ENCODE measurements around the gene FANCC.

The FANCC gene

DNA sequence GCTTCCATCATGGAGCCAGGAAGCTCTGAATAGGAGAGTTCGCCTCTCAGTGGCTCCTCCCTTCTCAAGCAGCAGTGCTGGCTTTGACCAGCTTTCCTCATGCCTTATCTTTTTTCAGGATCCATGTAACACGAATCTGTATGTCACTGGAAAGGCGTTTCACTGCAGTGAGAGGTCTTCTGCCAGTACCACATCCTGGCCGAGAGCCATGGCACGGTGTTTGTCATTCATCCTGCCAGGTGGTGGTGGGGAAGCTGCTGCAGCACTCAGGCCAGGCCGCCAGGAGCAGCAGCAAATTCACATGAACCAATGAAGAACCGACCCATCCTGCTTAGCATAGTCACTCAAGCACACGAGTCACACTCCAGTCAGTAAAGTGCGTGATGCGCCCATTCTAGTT is 179.0 kb downstream of the FANCC start:
- DNase-seq = peak; percentile 33

DNA sequence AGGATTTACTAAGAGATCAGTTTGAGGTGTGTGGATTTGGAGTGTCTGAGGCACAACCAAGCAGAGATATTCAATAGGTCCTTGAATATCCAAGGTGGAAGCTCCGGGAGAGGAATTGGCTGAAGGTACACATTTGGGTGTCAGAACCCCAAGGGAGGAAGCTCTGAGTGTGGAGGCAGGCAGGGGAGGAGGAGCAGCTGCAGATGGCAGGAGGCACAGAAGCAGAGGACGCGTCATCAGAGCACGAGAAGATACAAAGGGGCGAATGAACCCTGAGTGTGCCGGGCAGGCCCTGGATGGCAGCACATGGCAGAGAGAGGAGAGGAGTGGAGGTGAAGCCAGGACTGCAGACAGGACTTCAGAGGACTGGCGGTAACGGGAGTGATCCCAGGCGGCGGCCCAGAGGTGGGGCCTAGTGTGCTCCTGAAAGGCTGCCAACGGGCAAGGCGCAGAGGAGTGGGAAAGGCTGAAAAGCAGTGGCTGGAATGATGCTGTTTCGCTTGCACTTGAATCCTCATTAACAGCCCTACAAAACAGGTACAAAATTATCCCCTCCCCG is 179.8 kb downstream of the FANCC start:
- no peak for DNase-seq

DNA sequence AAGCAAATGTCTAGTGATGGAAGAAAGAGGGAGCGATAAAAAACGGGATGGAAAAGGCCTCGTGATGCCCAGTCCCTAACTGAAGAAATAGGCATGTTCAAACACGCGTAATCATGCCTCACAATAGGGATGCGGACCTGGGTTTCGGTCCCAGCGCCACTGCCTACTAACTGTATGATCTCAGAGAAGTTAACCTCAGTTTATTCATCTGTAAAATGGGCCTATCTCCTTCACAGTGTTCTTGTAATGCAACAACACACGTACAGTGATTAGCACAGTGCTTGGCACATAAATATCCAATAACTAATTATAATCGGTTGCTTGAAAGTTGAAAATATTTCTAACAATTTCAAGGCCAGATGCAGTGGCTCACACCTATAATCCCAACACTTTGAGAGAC is 181.8 kb downstream of the FANCC start:
- DNase-seq = no peak

DNA sequence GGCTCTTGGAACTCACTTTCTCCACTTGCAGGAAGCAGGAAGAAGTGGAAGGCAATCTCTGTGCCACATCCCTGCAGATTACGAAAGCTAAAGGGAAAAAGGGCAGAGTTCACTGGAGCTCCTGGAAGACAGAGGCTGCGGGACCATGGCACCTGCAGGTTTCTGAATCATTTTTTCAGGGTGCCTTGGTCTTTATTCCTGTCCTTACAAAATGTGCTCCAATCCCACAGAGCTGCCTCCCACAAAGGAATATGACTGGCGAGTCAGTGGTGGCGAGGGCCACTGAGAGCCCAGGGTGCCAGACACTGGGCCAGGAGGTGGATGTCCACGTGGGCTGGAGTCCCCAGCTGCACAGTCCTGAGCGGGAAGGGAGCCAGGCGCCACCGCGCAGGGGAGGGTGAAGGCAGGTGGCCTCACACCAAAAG is 183.0 kb downstream of the FANCC start:
- DNase-seq = no peak

DNA sequence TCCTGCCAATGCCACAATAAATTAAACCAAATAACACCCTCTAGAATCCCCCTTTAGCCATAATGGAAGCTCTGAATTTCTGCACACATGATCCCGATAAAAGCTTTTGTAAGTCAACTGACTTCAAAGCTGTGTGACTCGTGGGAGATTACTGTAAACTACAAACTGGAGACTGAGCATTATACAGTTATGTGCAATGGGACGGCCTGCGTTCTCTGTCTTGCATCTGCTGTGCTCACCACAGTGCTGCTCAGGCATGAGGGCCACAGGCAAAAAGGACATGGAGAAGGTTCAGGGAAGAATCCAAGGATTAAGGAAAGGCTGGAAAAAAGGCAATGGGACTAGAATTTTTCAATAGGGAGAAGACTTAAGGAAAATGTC is 184.2 kb downstream of the FANCC start:
- no peak for DNase-seq

DNA sequence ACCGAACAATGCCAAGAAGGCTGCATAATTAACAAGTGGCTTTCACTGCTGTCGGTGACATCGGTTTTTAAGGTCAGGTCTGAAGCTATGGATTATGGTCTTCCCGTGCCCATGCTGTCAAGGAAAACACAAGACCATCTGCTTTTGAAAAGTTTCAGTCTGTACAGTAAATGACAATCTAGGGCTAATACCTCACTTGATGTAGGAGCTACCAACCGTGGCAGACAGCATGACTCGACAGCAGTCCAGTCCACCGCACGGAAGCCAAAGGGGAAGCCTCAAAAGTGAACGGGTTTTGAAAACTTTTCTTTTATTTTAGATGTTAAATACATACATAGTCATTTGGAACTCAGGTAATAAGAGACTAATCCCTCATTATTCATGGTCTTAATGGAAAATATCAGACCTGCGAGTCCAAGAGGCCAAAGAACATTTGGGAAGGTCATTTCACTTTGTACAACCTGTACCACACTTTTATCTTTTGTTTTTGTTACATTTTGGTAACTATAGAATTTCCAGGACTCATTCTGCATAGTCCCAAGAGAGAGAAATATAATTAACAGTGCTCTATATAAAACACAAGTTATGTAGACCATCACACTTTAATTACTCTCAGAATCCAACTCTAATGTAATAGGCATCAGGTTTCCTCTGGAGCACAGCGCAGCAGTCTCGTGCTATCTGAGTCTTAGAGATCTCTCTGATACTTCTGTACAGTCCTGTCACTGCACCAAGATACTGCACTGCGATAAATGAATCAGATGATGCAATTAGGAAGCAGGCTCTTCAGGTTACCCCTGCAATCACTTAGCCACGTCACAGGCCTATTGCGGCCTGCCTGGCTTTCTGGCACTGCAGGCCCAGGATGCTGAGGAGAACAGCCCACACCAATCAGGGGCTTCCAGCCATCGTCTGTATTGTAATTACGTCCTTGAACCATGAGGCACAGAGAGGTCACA is 184.9 kb downstream of the FANCC start:
- DNase-seq = no peak

DNA sequence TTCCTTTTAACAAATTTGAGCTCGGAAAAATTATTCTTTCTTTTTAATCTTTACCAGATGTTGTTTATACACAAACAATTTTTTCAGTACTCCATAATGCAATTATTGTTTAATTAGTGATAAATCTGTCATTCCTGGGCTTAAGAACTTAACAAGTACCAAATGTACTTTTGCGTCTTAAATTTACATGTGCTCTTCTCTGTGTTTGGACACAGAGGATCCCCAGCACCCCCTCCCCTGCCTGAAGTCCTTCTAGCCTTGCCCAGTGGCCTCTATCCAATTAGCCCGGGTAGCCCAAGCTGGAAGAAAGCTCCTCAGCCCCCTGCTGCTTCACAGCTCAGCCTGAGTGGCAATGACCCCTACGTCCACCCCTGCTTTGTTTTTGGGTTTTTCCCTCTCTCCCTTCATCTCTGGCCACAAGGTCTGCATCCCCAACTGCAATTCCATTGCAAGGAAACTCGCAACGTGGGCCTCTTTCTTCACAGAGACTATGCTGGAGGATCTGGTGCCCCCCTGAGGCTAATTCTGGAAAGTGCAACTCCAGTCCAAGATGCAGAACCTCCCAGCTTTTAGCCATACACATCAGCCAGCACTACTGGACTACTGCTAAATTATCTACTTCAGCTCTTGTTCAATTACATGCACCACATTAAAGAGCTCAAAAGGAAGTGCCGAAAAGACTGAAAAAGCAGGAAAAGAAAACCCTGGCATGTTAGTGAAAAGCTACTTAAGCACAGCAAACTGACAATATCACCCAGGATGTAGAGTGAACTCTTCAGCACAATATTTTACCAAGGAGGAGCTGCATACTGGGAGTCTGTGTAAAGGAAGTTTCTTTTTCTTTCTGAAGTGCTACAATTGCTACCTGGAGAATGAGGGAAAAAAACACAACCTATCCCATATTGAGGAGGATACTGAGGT is 186.2 kb downstream of the FANCC start:
- DNase-seq = peak; percentile 15

DNA sequence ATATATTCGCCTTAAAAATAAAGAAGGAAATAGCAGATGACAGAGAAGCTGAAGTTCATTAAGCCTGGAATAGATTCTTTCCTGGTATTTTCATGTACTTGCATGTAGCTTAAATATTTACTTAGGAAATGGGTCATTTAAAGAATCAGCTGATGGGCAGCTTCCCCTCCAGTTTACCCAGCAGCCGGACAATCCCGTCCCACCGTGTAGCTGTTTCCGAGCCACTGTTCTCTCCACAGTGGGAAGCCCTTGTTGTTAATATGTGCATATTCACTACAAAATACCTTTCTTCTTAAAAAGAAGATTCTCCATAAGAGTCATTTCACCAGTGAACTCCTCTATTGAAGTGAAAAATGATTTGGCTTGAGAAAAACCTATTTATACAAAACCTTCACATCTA is 187.0 kb downstream of the FANCC start:
- no peak for DNase-seq

DNA sequence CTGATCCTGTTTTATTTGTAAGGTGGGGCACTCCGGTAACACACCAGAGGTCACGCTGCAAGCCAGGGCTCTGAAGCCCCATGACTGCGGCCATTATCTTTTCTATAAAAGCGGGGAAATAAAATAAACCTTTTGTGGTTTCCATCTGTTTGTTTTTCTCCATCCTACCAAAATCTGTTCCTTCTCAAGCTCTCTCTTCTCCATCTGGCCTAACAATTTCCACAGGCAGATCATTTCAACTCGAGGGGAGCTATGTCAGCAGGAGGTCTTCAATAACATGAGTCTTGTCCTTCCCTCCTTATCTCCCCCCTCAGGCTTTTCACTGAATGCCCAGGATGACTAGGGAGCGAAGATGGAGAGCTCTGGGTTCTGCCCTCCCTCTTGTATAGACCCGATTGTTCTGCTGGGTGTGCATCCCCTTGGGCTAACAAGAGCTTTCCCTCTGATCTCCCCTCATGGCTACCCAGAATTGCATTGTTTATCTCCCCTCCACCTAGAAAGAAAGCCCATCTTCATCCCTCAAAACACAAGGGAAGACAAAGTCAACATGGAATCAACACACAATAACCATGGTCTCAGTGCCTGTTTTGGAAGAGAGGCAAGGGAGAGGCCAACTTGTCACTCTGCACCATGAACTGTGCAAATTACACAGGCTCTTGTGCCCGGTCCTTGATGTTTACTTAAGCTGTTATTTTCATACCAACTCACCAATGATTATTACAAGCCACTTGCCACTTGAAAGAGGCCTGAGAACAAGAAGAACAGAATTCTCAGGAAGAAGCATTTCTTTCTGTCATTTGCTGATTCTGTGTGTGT is 187.8 kb downstream of the FANCC start:
- DNase-seq = no peak

DNA sequence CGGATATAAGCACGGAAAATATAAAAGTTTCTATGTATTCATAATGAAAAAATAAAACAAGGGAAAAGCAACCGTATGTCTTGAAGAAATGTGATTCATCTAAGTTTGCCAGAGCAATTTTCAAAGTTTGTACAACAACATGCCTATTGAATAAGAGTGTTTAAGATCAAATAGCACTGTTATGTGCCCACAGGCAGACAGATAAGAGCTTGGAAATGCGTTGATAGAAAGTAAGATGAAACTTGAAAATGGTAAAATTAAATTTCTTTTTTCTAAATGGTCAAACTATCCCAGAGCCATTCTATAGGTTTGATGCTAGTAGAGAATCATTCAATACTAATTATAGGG is 189.4 kb downstream of the FANCC start:
- no peak for DNase-seq

DNA sequence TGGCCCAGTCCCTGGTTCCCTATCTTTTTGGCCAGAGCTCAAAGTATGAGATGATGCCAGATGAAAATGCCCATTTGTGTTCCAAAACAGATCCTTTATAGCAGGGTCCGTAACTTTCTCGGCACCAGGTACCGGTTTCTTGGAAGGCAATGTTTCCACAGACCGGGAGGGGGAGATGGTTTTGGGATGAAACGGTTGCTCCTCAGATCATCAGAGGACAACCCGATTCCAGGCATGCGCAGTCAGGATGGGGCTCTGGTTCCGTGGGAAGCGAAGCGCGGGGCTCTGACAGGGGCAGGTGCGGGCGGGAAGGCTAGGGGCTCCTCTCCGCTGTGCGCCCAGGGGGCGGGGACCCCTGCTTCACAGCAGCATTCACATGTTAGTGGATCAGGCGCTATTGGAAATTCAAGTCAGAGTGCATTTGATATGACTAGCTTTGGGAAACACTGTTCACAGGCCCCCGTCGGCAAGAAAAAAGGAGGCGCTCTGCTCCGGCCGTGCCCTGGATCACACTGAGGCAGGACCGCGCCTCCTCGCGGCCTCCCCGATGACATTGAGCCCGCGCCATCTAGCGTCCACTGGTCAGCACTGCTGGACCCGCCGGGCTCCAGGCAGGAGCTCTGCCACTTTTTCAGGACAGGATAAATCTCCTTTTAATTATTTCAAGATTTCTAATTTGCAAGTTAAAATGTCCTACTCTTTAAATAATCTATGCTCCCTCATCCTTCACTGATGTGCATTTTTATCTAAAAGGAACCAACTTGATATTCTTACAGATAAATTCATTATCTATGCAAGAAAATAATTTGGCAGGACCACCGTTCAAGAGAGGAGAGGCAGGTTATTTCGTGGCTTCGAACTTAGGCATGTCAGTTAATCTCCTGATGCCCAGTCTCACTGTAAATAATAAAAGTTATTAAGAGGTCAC is 190.0 kb downstream of the FANCC start:
- no peak for DNase-seq

DNA sequence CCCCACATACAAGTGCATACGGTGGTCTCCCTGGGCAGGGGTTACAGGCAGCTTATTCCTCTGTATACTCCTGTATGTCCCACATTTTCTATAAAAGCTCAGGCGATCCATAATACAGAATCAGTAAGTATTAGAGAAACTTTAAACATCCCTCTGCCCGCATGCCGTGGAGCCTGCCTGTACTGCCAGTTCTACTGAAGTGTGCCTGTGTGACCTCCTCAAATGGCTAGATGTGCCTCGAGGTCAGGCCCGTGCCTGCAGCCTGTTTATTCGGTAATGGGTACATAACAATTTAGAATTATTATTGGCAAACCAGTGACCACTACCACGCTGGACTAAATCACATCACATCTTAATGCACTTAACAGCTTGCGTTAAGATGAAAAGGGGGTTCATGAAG is 190.8 kb downstream of the FANCC start:
- DNase-seq = no peak

DNA sequence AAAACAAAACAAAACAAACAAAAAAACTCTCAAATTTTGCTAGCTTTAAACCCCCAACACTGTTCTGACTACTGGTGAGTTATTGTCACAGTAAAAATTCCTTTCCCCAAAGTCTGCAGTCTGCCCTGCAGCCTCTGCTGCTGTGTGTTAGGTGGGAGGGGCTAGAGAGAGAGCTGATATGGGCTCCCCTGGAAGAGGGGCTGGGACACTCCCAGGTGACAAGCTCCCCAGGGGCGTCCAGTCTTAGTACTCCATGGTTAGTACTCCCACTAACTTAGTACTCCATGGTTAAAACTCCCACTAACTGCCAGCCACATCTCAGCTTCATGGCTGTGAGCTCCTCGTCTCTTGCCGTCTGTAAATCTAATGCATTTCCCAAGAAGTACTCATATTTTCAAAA is 191.9 kb downstream of the FANCC start:
- DNase-seq = no peak

DNA sequence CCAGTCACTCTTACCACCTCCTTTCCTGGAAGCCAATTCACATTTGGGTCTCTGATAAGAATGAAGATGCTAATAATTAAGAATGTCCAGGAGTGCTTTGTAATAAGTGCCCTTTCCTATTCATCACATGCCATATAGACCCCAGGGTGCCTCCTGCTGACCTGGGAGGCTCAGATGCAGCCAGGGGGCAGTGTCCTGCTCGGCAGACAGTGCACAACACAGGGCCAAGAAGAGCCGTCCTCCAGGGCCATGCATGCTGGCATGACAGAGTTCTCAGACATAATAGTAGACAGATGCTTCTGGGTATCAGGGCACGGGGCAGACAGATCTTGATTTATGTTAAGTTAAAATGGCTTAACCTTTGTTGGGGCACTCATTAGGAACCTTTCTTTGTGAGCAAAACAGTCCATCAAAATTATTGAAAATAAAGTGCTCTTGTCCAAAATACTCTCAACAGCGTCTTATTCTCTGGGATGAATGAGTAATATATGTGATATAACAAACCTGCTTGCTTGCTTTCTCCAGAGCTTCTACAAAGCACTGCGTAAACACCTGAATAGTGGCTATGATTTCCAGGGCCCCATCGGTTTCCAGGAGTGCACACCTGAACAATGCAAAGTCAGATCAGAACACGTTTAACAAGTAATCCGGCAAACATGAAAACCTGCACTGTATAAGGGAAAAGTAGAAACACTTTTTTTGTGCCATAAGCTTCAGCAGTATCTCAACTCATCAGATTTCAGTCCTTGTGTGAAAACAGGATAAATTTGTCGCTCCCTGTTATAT is 192.7 kb downstream of the FANCC start:
- DNase-seq = no peak

DNA sequence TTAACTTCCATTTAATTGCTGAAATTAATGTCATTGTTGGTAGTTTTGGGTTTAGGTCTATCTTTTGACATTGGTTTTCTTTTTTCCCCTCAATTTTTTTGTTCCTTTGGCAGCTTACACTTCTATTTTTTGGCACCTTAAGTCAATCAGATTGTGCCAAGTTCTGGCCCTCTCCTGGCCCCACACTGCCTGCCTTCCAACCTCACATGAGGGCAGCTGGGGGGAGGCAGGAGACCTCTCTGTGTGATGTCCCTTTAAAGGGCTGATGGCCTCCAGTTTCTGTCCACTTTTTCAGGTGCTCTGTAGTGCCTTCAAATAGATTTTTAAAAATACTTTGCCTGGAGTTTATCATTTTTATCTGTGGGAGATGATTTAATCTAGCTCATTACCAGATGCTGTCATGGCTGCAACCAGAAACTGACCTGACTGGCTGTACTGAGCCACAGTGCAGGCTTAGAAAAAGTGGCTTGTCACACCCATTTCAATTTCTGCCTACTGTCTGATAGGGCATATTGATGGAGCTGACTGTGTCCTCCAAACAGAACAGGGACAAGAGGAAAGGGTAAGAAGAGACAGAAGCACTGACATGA is 196.6 kb downstream of the FANCC start:
- DNase-seq = no peak

DNA sequence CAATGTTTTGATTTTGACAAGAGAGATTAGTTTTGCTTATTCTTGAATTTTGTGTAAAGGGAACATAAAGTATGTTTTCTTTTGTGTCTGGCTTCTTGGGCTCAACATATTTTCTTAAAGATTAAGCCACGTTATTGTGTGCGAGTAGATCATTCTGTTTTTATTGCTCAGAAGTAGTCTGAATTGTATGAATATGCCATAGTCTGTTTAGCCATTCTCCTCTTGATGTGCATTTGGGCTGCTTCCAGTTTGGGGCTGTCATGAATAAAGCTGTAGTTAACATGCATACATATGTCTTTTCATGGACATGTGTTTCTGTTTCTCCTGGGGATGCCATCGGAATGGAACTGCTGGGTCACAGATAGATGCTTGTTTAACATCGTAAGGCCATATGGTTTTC is 198.9 kb downstream of the FANCC start:
- DNase-seq = no peak

DNA sequence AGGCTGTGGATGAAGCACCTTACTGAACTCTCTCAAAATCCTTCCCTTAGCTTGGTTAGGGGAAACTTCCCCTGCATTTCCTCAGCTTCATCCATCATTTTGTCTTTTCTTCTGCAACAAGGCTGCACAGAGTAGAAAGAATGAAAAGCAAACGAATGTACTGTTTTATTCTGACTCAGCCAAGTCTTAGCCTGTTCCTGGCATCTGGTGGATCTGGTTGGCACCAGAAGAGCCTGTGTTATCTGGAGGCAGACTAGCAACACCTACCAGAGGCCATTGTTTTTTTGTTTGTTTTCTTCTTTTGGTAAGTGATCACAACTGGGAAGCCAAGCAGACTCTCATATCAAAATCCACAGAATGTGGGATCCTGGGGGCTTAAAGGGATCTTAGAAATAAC is 200.7 kb downstream of the FANCC start:
- DNase-seq = no peak

DNA sequence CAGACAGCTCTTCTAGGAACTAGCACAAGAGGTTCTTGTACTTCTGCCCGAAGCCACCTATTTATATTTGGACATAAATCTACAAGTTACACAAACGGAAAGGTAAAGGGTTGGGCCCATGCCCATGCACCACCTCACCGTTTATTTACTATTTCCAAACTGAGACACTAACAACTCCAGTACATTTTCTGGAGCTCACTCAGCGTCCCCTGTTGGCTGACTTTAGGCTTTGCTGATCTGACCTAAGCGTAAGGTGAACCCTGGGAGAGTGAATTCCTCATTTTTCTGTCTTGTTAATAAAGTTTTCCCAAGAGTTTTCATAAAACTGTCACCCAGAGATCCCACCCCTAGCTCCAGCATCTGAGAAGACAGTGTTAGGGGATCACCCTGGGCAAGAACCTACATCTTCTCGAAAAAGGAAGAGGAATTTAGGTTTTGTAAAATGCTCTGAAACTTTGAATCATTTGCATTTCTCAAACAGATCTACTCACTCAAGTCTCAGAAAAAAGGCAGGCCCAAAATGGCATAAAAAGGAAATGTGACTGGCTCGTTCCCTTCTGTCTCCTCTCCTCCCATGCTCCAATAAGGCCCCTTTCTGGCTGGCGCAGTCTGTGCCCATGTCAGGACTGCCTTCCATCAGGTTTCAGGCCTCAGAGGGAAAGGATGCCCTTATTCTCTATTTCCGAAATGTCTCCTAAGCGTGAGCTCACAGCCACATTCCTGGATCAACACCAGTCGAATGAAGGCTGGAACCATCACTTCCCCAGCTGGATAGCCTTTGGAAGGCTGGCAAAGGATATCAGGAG is 201.3 kb downstream of the FANCC start:
- DNase-seq = no peak

DNA sequence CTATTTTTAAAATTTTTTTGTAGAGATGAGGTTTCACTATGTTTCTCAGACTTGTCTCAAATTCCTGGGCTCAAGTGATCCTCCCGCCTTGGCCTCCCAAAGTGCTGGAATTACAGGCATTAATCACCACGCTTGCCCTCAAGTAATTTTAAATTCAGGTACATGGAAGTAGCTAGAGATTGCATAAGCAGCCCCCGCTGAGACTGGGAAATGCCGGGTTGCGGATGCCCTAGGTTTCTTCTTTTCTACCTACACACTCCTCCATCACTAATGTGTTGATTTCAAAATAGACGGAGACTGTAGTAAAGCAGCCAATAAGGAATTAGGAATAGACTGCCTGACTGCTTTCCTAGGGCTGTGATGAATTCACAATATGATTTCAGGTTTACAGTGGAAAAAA is 202.4 kb downstream of the FANCC start:
- no peak for DNase-seq
